ENCODE results near the gene REXO5.

The REXO5 gene

DNA sequence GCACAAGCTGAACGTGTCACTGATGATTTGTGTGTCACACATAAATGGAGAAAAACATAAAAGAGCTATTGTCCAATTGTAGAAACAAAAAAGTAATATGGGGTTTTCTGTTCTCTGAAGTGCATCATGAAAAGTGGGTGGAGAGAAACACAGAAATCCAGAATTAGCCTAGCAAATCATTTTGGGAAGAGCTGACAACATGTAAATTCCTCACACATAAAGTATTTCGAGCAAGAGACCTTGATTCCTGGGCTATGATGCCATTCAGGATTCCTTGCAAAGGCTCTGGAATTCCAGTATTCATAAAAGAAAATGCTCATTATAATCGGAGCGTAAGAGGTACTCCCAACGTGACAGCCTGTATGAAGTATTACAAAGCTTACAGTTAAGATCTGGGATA is 92.7 kb downstream of the REXO5 start:
- peak overlapping the region; percentile 87; the same call in 1 of the 2 replicates for H3K9ac ChIP-seq (ENCODE audit: low read depth, low read length)
- no peak overlapping the region for H3K27ac ChIP-seq (ENCODE audit: low read length)
- no peaks in the 10 kb centered on the region for H3K27me3 ChIP-seq (ENCODE audit: insufficient read depth, low read length)
- H3K9me3 ChIP-seq (ENCODE audit: insufficient read depth, low read depth, low read length): no peaks in the 10 kb centered on the region
- H3K36me3 ChIP-seq (ENCODE audit: insufficient read depth, low read depth, low read length): peaks cover 39% of the 10 kb centered on the region
- peaks cover 13% of the 10 kb centered on the region; the same call in 1 of the 2 replicates for H3K4me1 ChIP-seq (ENCODE audit: insufficient read depth, low read length)
- H3K4me3 ChIP-seq (ENCODE audit: low read length): peak overlapping the region; percentile 93

Measured in iPS-20b (cell line).